AG04449 (cell line): Measurements from ENCODE around the gene ADAMTS12.
A peak's percentile ranks its signal among the peaks of the same experiment; 100 is the strongest.

Source experiments
- CTCF ChIA-PET: fragments of 350-600 bp; formaldehyde crosslinking; extraction: SDS; loops from one replicate; lab custom pipeline; 2021; ENCODE audit warnings: antibody characterized with exemption; lab: Yijun Ruan, JAX
- POLR2A ChIA-PET: fragments of 400-600, 350-600 bp; formaldehyde crosslinking; extraction: SDS; loops from one replicate; lab custom pipeline; 2020; ENCODE audit warnings: antibody characterized with exemption, inconsistent platforms; lab: Yijun Ruan, JAX
- DNase-seq: peaks from one replicate; pipeline ENCODE4 v3.0.0-alpha.2; 2010; ENCODE audit warnings: low read depth, low spot score
- H3K4me3 ChIP-seq: 2 replicates; pipeline ENCODE4 v1.5.1; 2011; ENCODE audit warnings: low read depth, mild to moderate bottlenecking, control low read depth, low read length
- TF ChIP-seq, protein P1 (sequence below): IDR thresholded peaks from one replicate; pipeline ENCODE4 v1.5.1; 2011; ENCODE audit warnings: mild to moderate bottlenecking, moderate library complexity, low read length, control low read depth, inconsistent platforms; ENCODE audit not compliant: insufficient read depth; ENCODE audit errors: missing control alignments

ADAMTS12 gene

DNA sequence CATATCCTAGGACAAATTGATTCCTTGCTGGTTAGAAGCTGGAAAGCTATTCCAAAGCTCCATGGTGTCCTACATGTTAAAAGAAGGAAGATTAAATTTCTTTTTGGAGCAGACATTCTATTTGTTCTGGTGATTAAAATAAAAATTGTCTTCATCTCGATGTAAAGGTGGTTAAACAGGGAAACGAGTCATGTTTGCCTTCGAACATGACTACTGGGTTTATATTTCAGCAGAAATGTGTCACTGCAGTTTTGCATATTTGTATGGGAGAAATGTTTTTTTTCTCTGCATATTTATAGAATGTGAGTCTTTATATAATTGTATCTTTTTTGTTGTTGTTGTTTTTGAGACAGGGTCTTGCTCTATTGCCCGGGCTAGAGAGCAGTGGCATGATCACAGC is 36.4 kb downstream of the ADAMTS12 start:
- TF ChIP-seq, protein P1, sequence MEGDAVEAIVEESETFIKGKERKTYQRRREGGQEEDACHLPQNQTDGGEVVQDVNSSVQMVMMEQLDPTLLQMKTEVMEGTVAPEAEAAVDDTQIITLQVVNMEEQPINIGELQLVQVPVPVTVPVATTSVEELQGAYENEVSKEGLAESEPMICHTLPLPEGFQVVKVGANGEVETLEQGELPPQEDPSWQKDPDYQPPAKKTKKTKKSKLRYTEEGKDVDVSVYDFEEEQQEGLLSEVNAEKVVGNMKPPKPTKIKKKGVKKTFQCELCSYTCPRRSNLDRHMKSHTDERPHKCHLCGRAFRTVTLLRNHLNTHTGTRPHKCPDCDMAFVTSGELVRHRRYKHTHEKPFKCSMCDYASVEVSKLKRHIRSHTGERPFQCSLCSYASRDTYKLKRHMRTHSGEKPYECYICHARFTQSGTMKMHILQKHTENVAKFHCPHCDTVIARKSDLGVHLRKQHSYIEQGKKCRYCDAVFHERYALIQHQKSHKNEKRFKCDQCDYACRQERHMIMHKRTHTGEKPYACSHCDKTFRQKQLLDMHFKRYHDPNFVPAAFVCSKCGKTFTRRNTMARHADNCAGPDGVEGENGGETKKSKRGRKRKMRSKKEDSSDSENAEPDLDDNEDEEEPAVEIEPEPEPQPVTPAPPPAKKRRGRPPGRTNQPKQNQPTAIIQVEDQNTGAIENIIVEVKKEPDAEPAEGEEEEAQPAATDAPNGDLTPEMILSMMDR, result no peak
- ChIA-PET POLR2A (no interaction called here), CTCF (no interaction called here)
- no peak overlapping the region for H3K4me3 ChIP-seq
- no peak for DNase-seq

DNA sequence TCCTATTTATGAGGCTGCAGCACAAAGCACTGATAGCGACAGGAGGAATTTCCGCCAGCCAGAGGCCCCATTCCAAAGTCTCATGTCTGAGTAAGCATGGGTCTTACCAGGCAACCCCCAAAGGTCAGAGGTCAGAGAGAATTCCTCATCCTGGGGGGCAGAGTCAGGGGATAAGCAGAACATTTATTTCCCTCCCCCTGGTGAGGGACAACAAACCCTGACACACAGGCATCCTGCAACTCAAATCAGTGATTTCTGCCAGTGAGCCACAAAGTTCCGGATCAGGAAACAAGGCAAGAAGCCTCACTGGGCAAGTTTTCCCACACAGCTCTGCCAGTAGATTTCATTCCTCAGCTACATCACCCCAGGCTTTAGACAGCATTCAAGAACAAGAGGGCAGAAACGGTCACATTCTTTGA is 37.0 kb downstream of the ADAMTS12 start:
- DNase-seq, result peak; percentile 37
- ChIA-PET CTCF (no interaction called here), POLR2A (no interaction called here)
- TF ChIP-seq, protein P1, result no peak
- peak overlapping the region; percentile 12; the same call in 1 of the 2 replicates for H3K4me3 ChIP-seq

DNA sequence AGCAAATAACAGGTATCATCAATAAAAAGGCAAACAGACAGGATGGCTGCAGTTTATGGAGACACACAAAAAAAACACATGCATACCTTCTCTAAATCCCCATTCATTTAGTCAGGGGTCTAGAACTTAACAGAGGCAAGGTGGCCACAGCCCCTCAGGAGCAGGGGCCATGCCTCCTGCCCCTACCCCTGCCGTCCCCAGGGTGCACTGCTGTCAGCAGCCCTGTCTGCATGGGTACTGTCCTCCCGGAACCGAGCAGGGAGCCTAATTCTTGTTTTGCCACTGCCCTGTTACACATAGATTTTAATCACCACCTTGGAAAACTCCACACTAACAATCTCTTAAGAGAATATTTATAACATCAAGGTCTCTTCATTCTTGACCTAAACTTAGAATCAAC is 39.0 kb downstream of the ADAMTS12 start:
- DNase-seq, result no peak
- CTCF ChIA-PET, result interaction anchor here (1.5 kb wide), 1 partner anchor 20 kb away, joined by 3 read pairs; no protein-coding TSS in a partner anchor
- POLR2A ChIA-PET, result no interaction called here
- TF ChIP-seq, protein P1, result no peak
- H3K4me3 ChIP-seq, result no peak overlapping the region

DNA sequence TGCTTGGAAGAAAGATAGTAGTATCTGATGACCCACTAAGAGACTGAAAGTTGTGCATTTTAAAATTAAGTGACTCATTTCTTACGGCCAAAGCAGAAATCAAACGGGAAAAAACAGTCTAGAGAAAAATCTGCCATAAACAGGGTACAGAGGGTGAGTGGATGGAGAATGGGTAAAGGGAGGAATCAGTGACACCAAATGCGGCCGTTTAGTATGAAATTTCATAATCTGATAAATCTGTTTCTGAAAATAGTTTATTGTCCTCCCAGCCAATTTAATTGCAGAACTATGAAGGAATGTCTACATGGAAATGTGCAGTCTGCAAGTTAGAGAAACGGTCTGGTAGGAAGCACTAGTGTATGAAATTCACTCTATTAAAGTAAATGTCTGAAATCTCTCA is 39.5 kb downstream of the ADAMTS12 start:
- ChIA-PET CTCF (interaction anchor here (1.1 to 1.5 kb wide), 2 partner anchors 19 to 118 kb away, joined by 3 to 4 read pairs; no protein-coding TSS in a partner anchor), POLR2A (no interaction called here)
- H3K4me3 ChIP-seq, result no peak overlapping the region
- DNase-seq, result no peak
- TF ChIP-seq, protein P1, result no peak

DNA sequence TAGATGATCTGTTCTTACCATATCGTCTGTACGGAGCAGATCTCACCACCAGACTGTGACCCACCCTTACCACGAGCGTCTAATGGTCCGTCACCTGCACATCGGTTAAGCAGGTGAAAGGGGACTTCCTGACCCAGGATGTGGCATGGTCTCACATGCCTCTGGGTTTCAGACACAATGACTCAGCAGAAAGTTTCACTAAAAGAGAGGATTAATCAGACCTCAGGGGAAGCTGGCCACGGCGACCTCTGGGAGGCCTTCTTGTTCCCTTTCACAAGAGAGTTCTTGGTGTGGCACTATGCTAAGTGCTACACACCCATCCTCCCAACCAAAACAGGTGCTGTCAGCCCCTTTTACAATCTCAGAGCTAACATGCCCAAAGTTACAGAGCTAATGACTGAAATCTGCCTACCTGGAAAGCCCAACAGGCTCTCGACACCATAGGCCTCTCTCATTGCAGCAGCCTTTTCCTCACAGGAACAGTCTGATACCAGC is 41.6 kb downstream of the ADAMTS12 start:
- ChIA-PET CTCF (no interaction called here), POLR2A (no interaction called here)
- no peak for DNase-seq
- TF ChIP-seq, protein P1, result no peak
- no peak overlapping the region for H3K4me3 ChIP-seq

DNA sequence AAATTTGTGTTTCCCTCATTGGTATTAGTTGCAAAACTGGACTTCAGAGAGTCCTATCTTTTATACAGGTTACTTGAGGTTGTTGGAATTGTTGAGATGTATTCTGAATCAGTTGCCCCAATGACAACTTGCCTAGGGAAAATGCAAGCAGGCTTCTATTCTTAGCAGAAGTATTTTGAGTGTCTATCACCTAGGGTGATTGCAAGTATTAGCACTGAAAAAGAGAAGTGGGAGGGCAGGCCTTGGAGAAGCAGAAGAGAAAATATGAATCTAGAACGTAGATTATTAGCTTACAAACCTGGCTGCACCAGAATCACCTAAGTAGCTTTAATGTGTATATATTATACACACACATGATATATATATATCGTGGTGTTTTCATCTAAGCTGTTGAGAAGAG is 43.2 kb downstream of the ADAMTS12 start:
- CTCF ChIA-PET, result no interaction called here
- DNase-seq, result no peak
- TF ChIP-seq, protein P1, result no peak
- POLR2A ChIA-PET, result no interaction called here
- H3K4me3 ChIP-seq, result no peak overlapping the region
